BJ (cell line): ENCODE data around the gene CEMIP2. TPM values are rescaled to one million over a fixed set of nuclear protein-coding genes. Genes with fewer than 3 reads are reported as not detected.

ENCODE experiments used
- CTCF ChIA-PET: fragments of 350-600 bp; formaldehyde crosslinking; extraction: SDS; loops from one replicate; lab custom pipeline; 2021; ENCODE audit warnings: antibody characterized with exemption, inconsistent platforms; lab: Yijun Ruan, JAX
- POLR2A ChIA-PET: fragments of 300-600 bp; sonication (Branson Sonifier 250); formaldehyde crosslinking; extraction: SDS; loops from one replicate; lab custom pipeline; 2021; ENCODE audit warnings: antibody characterized with exemption; lab: Charles Lee
- DNase-seq: peaks from one replicate; pipeline ENCODE4 v3.0.0-alpha.2; 2011; ENCODE audit warnings: low read depth
- H3K27me3 ChIP-seq: 2 replicates; pipeline ENCODE4 v1.6.0; 2011; ENCODE audit warnings: low read length; ENCODE audit not compliant: control insufficient read depth, insufficient read depth
- H3K36me3 ChIP-seq: 2 replicates; pipeline ENCODE4 v1.5.1; 2011; ENCODE audit warnings: low read length; ENCODE audit not compliant: control insufficient read depth, insufficient read depth
- H3K4me3 ChIP-seq: 2 replicates; pipeline ENCODE4 v1.5.1; 2011; ENCODE audit warnings: low read depth, mild to moderate bottlenecking, control low read depth, low read length
- CTCF ChIP-seq: IDR thresholded peaks from 2 replicates; pipeline ENCODE4 v1.5.1; 2011; ENCODE audit warnings: low read depth, mild to moderate bottlenecking, control low read depth, inconsistent platforms, low read length, moderate library complexity; ENCODE audit not compliant: insufficient read depth
- polyA plus RNA-seq: library from polyadenylated mRNA; depleted of rRNA; stranded (reverse); fragments of >200 nt; gene quantifications from 2 replicates; pipeline ENCODE4 v1.2.3, GENCODE V29; 2011

The CEMIP2 gene
- polyA plus RNA-seq, 1 experiment: 120 TPM

GRCh38 chr9:71763832-71764231 lies 4.5 kb downstream of the CEMIP2 start:
- no peak overlapping the region for H3K4me3 ChIP-seq
- ChIA-PET CTCF (no interaction called here), POLR2A (interaction anchor here (0.6 kb wide), 1 partner anchor 72 kb away, joined by 9 read pairs; no protein-coding TSS in a partner anchor)

GRCh38 chr9:71762900-71763653 lies 5.2 kb downstream of the CEMIP2 start:
- ChIA-PET POLR2A (interaction anchor here (0.6 to 1.0 kb wide), 5 partner anchors 78 to 1720 kb away, joined by 4 to 12 read pairs (median 10); no protein-coding TSS in a partner anchor), CTCF (interaction anchor here (0.7 kb wide), 1 partner anchor 46 kb away, joined by 3 read pairs; no protein-coding TSS in a partner anchor)

More at GRCh38 chr9:71763832-71764231, 4.5 kb downstream of the CEMIP2 start:
- Histone ChIP-seq H3K36me3 (no peaks in the 10 kb centered on the region), H3K27me3 (no peaks in the 10 kb centered on the region)
- no peak for TF ChIP-seq CTCF
- peak; percentile 67 for DNase-seq

GRCh38 chr9:71761938-71762353 lies 6.4 kb downstream of the CEMIP2 start:
- POLR2A ChIA-PET: interaction anchor here (0.6 kb wide), 1 partner anchor 453 kb away, joined by 4 read pairs; no protein-coding TSS in a partner anchor
- no peak for TF ChIP-seq CTCF
- H3K4me3 ChIP-seq: no peak overlapping the region
- DNase-seq: no peak
- H3K27me3 ChIP-seq: no peaks in the 10 kb centered on the region
- CTCF ChIA-PET: interaction anchor here (1.2 kb wide), 1 partner anchor 157 kb away, joined by 4 read pairs; no protein-coding TSS in a partner anchor
- no peaks in the 10 kb centered on the region for H3K36me3 ChIP-seq

More at GRCh38 chr9:71762900-71763653, 5.2 kb downstream of the CEMIP2 start:
- Histone ChIP-seq H3K36me3 (no peaks in the 10 kb centered on the region), H3K4me3 (no peak overlapping the region), H3K27me3 (no peaks in the 10 kb centered on the region)
- DNase-seq: peak; percentile 80
- TF ChIP-seq CTCF: no peak

- TF ChIP-seq CTCF: no peak
- Histone ChIP-seq H3K27me3 (no peaks in the 10 kb centered on the region), H3K4me3 (no peak overlapping the region), H3K36me3 (no peaks in the 10 kb centered on the region)
- no peak for DNase-seq
- ChIA-PET CTCF (interaction anchor here (1.2 to 1.4 kb wide), 2 partner anchors 10 to 156 kb away, joined by 4 to 6 read pairs; no protein-coding TSS in a partner anchor), POLR2A (no interaction called here)
Observed at GRCh38 chr9:71760901-71761300, 7.4 kb downstream of the CEMIP2 start.

GRCh38 chr9:71758785-71759184 lies 9.5 kb downstream of the CEMIP2 start:
- H3K27me3 ChIP-seq: no peaks in the 10 kb centered on the region
- DNase-seq: no peak
- no peaks in the 10 kb centered on the region for H3K36me3 ChIP-seq
- ChIA-PET CTCF (no interaction called here), POLR2A (no interaction called here)
- no peak overlapping the region for H3K4me3 ChIP-seq
- no peak for TF ChIP-seq CTCF
